Loucy (cell line): ENCODE results near the gene BTBD16.

Source experiments
- H2AFZ ChIP-seq: fragments of 200-600 bp; sonication (generic); 2 replicates; pipeline ENCODE4 v1.6.0; 2016; ENCODE audit warnings: antibody characterized with exemption, mild to moderate bottlenecking, low read length, moderate library complexity
- H3F3A ChIP-seq: fragments of 200-600 bp; 2 replicates; pipeline ENCODE4 v1.6.0; 2016; ENCODE audit warnings: antibody characterized with exemption, low read depth, mild to moderate bottlenecking
- H3K27me3 ChIP-seq: fragments of 200-600 bp; sonication (generic); 2 replicates; pipeline ENCODE4 v1.6.1; 2014; ENCODE audit warnings: low read length, mild to moderate bottlenecking; ENCODE audit not compliant: insufficient read depth, poor library complexity, severe bottlenecking
- H3K36me3 ChIP-seq: fragments of 200-600 bp; sonication (generic); 2 replicates; pipeline ENCODE4 v1.6.1; 2016; ENCODE audit warnings: low read length; ENCODE audit not compliant: insufficient read depth
- H3K4me1 ChIP-seq: fragments of 200-600 bp; sonication (generic); 2 replicates; pipeline ENCODE4 v1.5.1; 2014; ENCODE audit warnings: low read length, mild to moderate bottlenecking; ENCODE audit not compliant: insufficient read depth, poor library complexity, severe bottlenecking
- H3K4me2 ChIP-seq: fragments of 200-600 bp; sonication (generic); 2 replicates; pipeline ENCODE4 v1.6.0; 2014; ENCODE audit warnings: antibody characterized with exemption, low read length, low read depth, mild to moderate bottlenecking; ENCODE audit not compliant: poor library complexity, severe bottlenecking
- H3K4me3 ChIP-seq: fragments of 200-600 bp; sonication (generic); 2 replicates; pipeline ENCODE4 v1.5.1; 2014; ENCODE audit warnings: low read length, mild to moderate bottlenecking, mixed read lengths; ENCODE audit not compliant: poor library complexity, severe bottlenecking
- H3K79me2 ChIP-seq: fragments of 200-600 bp; sonication (generic); 2 replicates; pipeline ENCODE4 v1.6.1; 2014; ENCODE audit warnings: low read length; ENCODE audit not compliant: insufficient read depth
- H3K9ac ChIP-seq: fragments of 200-600 bp; sonication (generic); 2 replicates; pipeline ENCODE4 v1.6.0; 2014; ENCODE audit warnings: mild to moderate bottlenecking, low read depth, low read length, moderate library complexity; ENCODE audit not compliant: poor library complexity, severe bottlenecking
- H3K9me2 ChIP-seq: fragments of 200-600 bp; sonication (generic); replicated peaks from 2 replicates; pipeline ENCODE4 v1.6.1; 2016; ENCODE audit warnings: low read depth, low read length, mixed read lengths
- H3K9me3 ChIP-seq: fragments of 200-600 bp; sonication (generic); 2 replicates; pipeline ENCODE4 v1.6.1; 2014; ENCODE audit warnings: mild to moderate bottlenecking, antibody characterized with exemption, low read length, low read depth; ENCODE audit not compliant: insufficient read depth
- H4K20me1 ChIP-seq: fragments of 200-600 bp; sonication (generic); 2 replicates; pipeline ENCODE4 v1.6.0; 2014; ENCODE audit warnings: antibody characterized with exemption, low read length, mild to moderate bottlenecking; ENCODE audit not compliant: insufficient read depth, poor library complexity, severe bottlenecking
- EZH2phosphoT487 ChIP-seq: fragments of 200-600 bp; IDR thresholded peaks from 2 replicates; pipeline ENCODE4 v1.6.1; 2018; ENCODE audit warnings: antibody characterized with exemption, mild to moderate bottlenecking, moderate library complexity, borderline replicate concordance
- TF ChIP-seq, protein P1 (sequence below): fragments of 200-600 bp; sonication (generic); conservative IDR thresholded peaks from 2 replicates; pipeline ENCODE4 v1.5.1; 2014; ENCODE audit warnings: mild to moderate bottlenecking, antibody characterized with exemption, low read length

Gene BTBD16

DNA sequence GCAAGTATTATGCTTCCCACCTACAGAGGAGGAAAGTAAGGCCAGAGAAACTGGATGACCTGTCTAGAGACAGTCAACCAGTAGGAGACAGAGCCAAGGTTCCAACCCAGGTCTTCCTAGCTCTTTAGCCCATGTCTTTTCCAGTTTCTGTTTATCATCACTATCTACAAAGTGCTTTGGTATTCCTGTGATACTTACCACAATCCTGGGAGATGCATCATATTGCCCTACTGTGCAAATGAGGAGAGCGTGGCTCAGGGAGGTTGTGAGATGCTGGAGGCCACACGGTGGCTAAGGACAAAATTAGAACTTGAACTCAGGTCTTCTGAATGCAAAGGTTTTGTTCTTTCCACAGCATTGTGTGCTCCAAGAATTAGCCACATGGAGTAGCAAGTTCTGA lies 92.2 kb downstream of the BTBD16 start:
- Histone ChIP-seq H3K9me3 (no peaks in the 10 kb centered on the region), H4K20me1 (no peaks in the 10 kb centered on the region), H3K4me3 (no peak overlapping the region), H3K9me2 (no peaks in the 10 kb centered on the region), H3K4me1 (no peaks in the 10 kb centered on the region), H3F3A (no peaks in the 10 kb centered on the region), H3K79me2 (no peaks in the 10 kb centered on the region), H3K4me2 (no peak overlapping the region), H2AFZ (no peak overlapping the region), H3K27me3 (no peaks in the 10 kb centered on the region), H3K9ac (no peak overlapping the region), H3K36me3 (no peaks in the 10 kb centered on the region)
- TF ChIP-seq, protein P1, sequence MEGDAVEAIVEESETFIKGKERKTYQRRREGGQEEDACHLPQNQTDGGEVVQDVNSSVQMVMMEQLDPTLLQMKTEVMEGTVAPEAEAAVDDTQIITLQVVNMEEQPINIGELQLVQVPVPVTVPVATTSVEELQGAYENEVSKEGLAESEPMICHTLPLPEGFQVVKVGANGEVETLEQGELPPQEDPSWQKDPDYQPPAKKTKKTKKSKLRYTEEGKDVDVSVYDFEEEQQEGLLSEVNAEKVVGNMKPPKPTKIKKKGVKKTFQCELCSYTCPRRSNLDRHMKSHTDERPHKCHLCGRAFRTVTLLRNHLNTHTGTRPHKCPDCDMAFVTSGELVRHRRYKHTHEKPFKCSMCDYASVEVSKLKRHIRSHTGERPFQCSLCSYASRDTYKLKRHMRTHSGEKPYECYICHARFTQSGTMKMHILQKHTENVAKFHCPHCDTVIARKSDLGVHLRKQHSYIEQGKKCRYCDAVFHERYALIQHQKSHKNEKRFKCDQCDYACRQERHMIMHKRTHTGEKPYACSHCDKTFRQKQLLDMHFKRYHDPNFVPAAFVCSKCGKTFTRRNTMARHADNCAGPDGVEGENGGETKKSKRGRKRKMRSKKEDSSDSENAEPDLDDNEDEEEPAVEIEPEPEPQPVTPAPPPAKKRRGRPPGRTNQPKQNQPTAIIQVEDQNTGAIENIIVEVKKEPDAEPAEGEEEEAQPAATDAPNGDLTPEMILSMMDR, result no peak
- no peak for TF ChIP-seq EZH2phosphoT487

DNA sequence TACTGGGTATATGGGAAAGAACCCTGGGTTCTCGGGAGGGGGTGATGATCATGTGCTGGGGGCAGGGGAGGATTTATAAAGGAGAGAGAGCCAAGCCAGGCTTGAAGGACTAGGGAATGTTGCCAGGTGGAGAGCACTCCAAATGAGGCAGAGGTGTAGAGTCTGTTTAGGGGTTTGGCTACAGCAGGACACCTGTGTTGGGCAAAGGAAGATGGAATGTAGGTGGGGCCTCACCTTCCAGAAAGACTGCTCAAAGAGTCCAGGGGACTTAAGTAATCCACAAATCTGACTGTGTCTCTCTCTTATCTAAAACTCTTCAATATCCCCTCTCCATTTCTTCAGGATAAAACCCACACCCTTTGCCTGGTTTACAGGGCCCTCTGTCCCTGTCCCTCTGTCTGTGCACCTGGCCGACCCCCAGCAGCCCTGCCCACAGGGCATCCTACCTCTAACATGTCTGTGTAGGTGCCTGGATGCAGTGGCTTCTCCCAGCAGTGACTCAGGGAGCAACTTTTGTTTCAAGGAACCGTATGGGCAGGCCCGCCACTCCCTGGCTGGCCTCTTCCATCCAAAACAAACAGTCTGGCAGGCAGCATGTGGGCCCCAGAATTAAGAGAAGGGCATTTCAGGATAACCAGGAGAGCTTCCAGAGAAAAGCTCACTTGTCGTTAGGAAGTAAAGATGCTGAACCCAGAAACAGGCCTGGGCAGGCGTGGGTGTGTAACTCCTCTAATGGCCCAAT lies 92.8 kb downstream of the BTBD16 start:
- H3K4me2 ChIP-seq, result no peak overlapping the region
- H3K36me3 ChIP-seq, result no peaks in the 10 kb centered on the region
- H3K27me3 ChIP-seq, result no peaks in the 10 kb centered on the region
- TF ChIP-seq EZH2phosphoT487, result no peak
- TF ChIP-seq, protein P1, result no peak
- H3K79me2 ChIP-seq, result no peaks in the 10 kb centered on the region
- no peak overlapping the region for H3K9ac ChIP-seq
- no peak overlapping the region for H2AFZ ChIP-seq
- no peaks in the 10 kb centered on the region for H3F3A ChIP-seq
- no peak overlapping the region for H3K4me3 ChIP-seq
- H3K9me2 ChIP-seq, result no peaks in the 10 kb centered on the region
- H4K20me1 ChIP-seq, result no peaks in the 10 kb centered on the region
- H3K9me3 ChIP-seq, result no peaks in the 10 kb centered on the region
- no peaks in the 10 kb centered on the region for H3K4me1 ChIP-seq

DNA sequence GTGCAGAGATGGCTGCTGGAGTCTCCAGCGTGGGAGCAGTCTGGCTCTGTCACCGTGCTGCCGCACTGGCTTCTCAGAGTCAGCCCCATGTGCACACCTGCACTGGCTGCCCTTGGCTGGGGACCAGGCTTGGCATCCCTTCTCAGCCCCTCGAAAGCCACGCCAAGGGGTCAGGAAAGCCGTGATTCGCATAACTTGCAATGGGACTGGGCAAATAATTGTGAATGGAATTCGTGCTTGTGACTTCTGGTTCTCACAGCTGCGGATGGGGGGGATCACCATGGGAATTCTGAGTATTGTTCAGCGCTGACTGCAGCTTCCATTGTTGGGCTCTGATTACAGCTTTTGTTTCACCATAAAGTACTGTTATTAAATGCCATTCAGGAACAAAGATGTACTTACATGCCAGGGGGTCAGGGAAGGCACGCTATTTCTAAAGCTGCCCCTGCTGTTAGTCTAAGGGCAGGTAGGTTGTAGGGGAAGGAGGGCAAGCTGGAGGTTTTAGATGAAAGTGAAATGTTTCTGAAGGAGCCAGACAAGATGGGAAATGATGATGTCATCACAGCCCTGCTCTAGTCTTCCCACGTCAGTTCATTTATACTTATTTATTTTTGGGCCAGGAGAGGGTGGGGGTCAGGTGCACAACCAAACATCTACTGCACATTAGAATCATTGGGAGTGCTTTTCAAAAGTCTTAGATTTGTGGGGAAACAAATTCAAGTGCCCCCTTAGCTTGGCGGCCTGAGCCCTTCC lies 97.6 kb downstream of the BTBD16 start:
- H3K9ac ChIP-seq, result no peak overlapping the region

More for the DNA sequence above, 97.6 kb downstream of the BTBD16 start:
- no peaks in the 10 kb centered on the region for H3F3A ChIP-seq
- H3K79me2 ChIP-seq, result no peaks in the 10 kb centered on the region
- H3K4me2 ChIP-seq, result no peak overlapping the region
- no peaks in the 10 kb centered on the region for H3K9me2 ChIP-seq
- no peaks in the 10 kb centered on the region for H3K36me3 ChIP-seq
- no peaks in the 10 kb centered on the region for H4K20me1 ChIP-seq
- H3K4me3 ChIP-seq, result no peak overlapping the region
- TF ChIP-seq, protein P1, result no peak
- TF ChIP-seq EZH2phosphoT487, result no peak
- H3K9me3 ChIP-seq, result no peaks in the 10 kb centered on the region
- no peaks in the 10 kb centered on the region for H3K4me1 ChIP-seq
- no peak overlapping the region for H2AFZ ChIP-seq
- H3K27me3 ChIP-seq, result no peaks in the 10 kb centered on the region
